HG03342 (cell line): ENCODE results near the gene MZT2B.
"Not testable (repeated sequence)": the region's sequence is repeated elsewhere in the genome, so short reads cannot be mapped to it uniquely, and the experiment has no call there.

ENCODE experiments used
- ATAC-seq: cut with Tn5 transposase; IDR thresholded peaks from one replicate; pipeline ENCODE4 v1.9.1; 2021; ENCODE audit warnings: mild to moderate bottlenecking, moderate library complexity; ENCODE audit not compliant: unreplicated experiment

Gene MZT2B

GRCh38 chr2:130152136-130152815 lies 29.8 kb upstream of the MZT2B start:
- not testable (repeated sequence) for ATAC-seq

GRCh38 chr2:130152816-130153595 lies 29.1 kb upstream of the MZT2B start:
- no peak for ATAC-seq

GRCh38 chr2:130153721-130154422 lies 28.2 kb upstream of the MZT2B start:
- ATAC-seq: not testable (repeated sequence)

- not testable (repeated sequence) for ATAC-seq
Measured at GRCh38 chr2:130154423-130154770, 27.7 kb upstream of the MZT2B start.

GRCh38 chr2:130154773-130155765 lies 27.0 kb upstream of the MZT2B start:
- no peak for ATAC-seq

GRCh38 chr2:130155956-130156623 lies 26.0 kb upstream of the MZT2B start:
- not testable (repeated sequence) for ATAC-seq

GRCh38 chr2:130156624-130157004 lies 25.4 kb upstream of the MZT2B start:
- ATAC-seq: no peak

- ATAC-seq: peak; percentile 25
Measured at GRCh38 chr2:130157354-130157753, 24.7 kb upstream of the MZT2B start.

GRCh38 chr2:130157825-130158514 lies 24.1 kb upstream of the MZT2B start:
- ATAC-seq: peak; percentile 84

GRCh38 chr2:130158631-130159030 lies 23.4 kb upstream of the MZT2B start:
- ATAC-seq: no peak

- ATAC-seq: not testable (repeated sequence)
Measured at GRCh38 chr2:130159376-130159775, 22.7 kb upstream of the MZT2B start.

- no peak for ATAC-seq
Measured at GRCh38 chr2:130160131-130160530, 21.9 kb upstream of the MZT2B start.

- ATAC-seq: not testable (repeated sequence)
Measured at GRCh38 chr2:130160838-130161705, 21.0 kb upstream of the MZT2B start.

GRCh38 chr2:130162486-130162885 lies 19.6 kb upstream of the MZT2B start:
- not testable (repeated sequence) for ATAC-seq

GRCh38 chr2:130162968-130163367 lies 19.1 kb upstream of the MZT2B start:
- ATAC-seq: no peak

GRCh38 chr2:130165293-130166016 lies 16.6 kb upstream of the MZT2B start:
- ATAC-seq: no peak

- not testable (repeated sequence) for ATAC-seq
Measured at GRCh38 chr2:130166611-130167010, 15.5 kb upstream of the MZT2B start.

GRCh38 chr2:130169163-130169562 lies 12.9 kb upstream of the MZT2B start:
- not testable (repeated sequence) for ATAC-seq
